K562 (cell line): ENCODE results near the gene PTRHD1.

Experiments used
- CTCF ChIP-seq, 3 experiments: IDR thresholded peaks in 2 of 3; conservative IDR thresholded peaks in 1 of 3; 2 replicates each; pipeline ENCODE4 v1.5.1; 2011 to 2012; ENCODE audit warnings: low read length in 3 of 3, mild to moderate bottlenecking in 3 of 3, control low read depth in 2 of 3, improper control_type of control experiment in 1 of 3, inconsistent platforms in 1 of 3, low read depth in 1 of 3, mixed read lengths in 1 of 3, moderate library complexity in 1 of 3; ENCODE audit not compliant: insufficient read depth in 2 of 3
- HDAC1 ChIP-seq, 2 experiments: fragments of 450-650 bp; IDR thresholded peaks; 2 replicates each; pipeline ENCODE4 v1.6.1; 2016 to 2017; ENCODE audit warnings: inconsistent platforms in 1 of 2, mild to moderate bottlenecking in 1 of 2, moderate library complexity in 1 of 2
- HOXB6 ChIP-seq: fragments of 250-450 bp; sonication (Bioruptor Pico); IDR thresholded peaks from 2 replicates; pipeline ENCODE4 v1.5.1; 2022; ENCODE audit warnings: mild to moderate bottlenecking, borderline replicate concordance
- JUND ChIP-seq, 2 experiments: IDR thresholded peaks; 2 replicates in 1 of 2; 3 replicates in 1 of 2; pipeline ENCODE4 v1.6.1; 2011; ENCODE audit warnings: borderline replicate concordance in 2 of 2, low read depth in 2 of 2, low read length in 2 of 2, improper control_type of control experiment in 1 of 2, missing biosample characterization in 1 of 2, missing genetic modification characterization in 1 of 2, missing genetic modification reagents in 1 of 2
- MAZ ChIP-seq, 2 experiments: fragments of 450-650 bp in 1 of 2; sonication (generic) in 1 of 2; formaldehyde crosslinking; IDR thresholded peaks in 1 of 2; conservative IDR thresholded peaks in 1 of 2; 2 replicates each; pipeline versions ENCODE4 v1.4.0 to v1.5.0; 2020; ENCODE audit warnings: mild to moderate bottlenecking in 1 of 2, missing genetic modification reagents in 1 of 2
- USF1 ChIP-seq: sonication (generic); formaldehyde crosslinking; IDR thresholded peaks from 2 replicates; pipeline ENCODE4 v1.9.0; 2022; ENCODE audit warnings: mild to moderate bottlenecking, missing genetic modification reagents
- XRCC5 ChIP-seq: fragments of 200-400 bp; formaldehyde crosslinking; IDR thresholded peaks from 2 replicates; pipeline ENCODE4 v1.6.1; 2017; ENCODE audit warnings: low read depth, mild to moderate bottlenecking, low read length
- ZC3H4 ChIP-seq: sonication (generic); formaldehyde crosslinking; IDR thresholded peaks from 2 replicates; pipeline ENCODE4 v1.9.0; 2021; ENCODE audit warnings: missing genetic modification reagents, borderline replicate concordance
- ZNF280A ChIP-seq: fragments of 450-650 bp; IDR thresholded peaks from 2 replicates; pipeline ENCODE4 v1.6.1; 2018; ENCODE audit warnings: mild to moderate bottlenecking, low read depth; ENCODE audit not compliant: partially characterized antibody

GRCh38 chr2:24774373-24774772 lies 18.8 kb downstream of the PTRHD1 start:
- no peak for TF ChIP-seq ZNF280A
- TF ChIP-seq HDAC1 (IDR thresholded peaks at IDR 0.05) = no peak
- no peak for TF ChIP-seq XRCC5
- no peak for TF ChIP-seq USF1 (CRISPR knock-in tag)
- TF ChIP-seq ZC3H4 (CRISPR knock-in tag) = no peak
- TF ChIP-seq HOXB6 = no peak
- TF ChIP-seq MAZ (CRISPR knock-in tag; conservative IDR thresholded peaks at IDR 0.05 in 1 of 2, IDR thresholded peaks at IDR 0.05 in 1 of 2) = no peak
- TF ChIP-seq JUND (IDR thresholded peaks at IDR 0.05; ENCODE audit: borderline replicate concordance, low read depth, low read length) = no peak
- TF ChIP-seq JUND (tag; IDR thresholded peaks at IDR 0.05; ENCODE audit: borderline replicate concordance, low read depth, low read length) = no peak
- TF ChIP-seq CTCF (IDR thresholded peaks at IDR 0.05 in 2 of 3, conservative IDR thresholded peaks at IDR 0.05 in 1 of 3; ENCODE audit: insufficient read depth in 2 of 3, low read depth in 1 of 3, low read length in 3 of 3) = no peak
